ENCODE results near the gene SYNDIG1. TPM values are rescaled to one million over a fixed set of nuclear protein-coding genes. Genes with fewer than 3 reads are reported as not detected.
"Not testable (repeated sequence)": the region's sequence is repeated elsewhere in the genome, so short reads cannot be mapped to it uniquely, and the experiment has no call there.

Gene SYNDIG1
- total and polyA plus RNA-seq, 2 donors = 1.7 to 2.2 TPM

- Histone ChIP-seq H3K4me3 (ENCODE audit: low read depth, low read length) (no peak overlapping the region), H3K4me1 (ENCODE audit: insufficient read depth) (no peaks in the 10 kb centered on the region), H3K27ac (ENCODE audit: low read depth) (no peak overlapping the region), H3K36me3 (ENCODE audit: insufficient read depth) (no peaks in the 10 kb centered on the region)
- DNase-seq (ENCODE audit: extremely low spot score) = no peak
- 84% methylated on average over 16 of the region's 16 CpGs for WGBS
Observed at GRCh38 chr20:24612799-24613775, 143.7 kb downstream of the SYNDIG1 start.

- Histone ChIP-seq H3K36me3 (ENCODE audit: insufficient read depth) (no peaks in the 10 kb centered on the region), H3K4me1 (ENCODE audit: insufficient read depth) (no peaks in the 10 kb centered on the region), H3K27ac (ENCODE audit: low read depth) (no peak overlapping the region), H3K4me3 (ENCODE audit: low read depth, low read length) (no peak overlapping the region)
- DNase-seq (ENCODE audit: extremely low spot score) = no peak
- WGBS = 81% methylated on average over 1 of the region's 1 CpG
Observed at GRCh38 chr20:24614341-24614740, 144.9 kb downstream of the SYNDIG1 start.

GRCh38 chr20:24615353-24615752 is 145.9 kb downstream of the SYNDIG1 start:
- H3K4me1 ChIP-seq (ENCODE audit: insufficient read depth) = no peaks in the 10 kb centered on the region
- 87% methylated on average over 8 of the region's 8 CpGs for WGBS

GRCh38 chr20:24616258-24617079 is 147.0 kb downstream of the SYNDIG1 start:
- no peak overlapping the region for H3K27ac ChIP-seq (ENCODE audit: low read depth)
- no peaks in the 10 kb centered on the region for H3K4me1 ChIP-seq (ENCODE audit: insufficient read depth)
- WGBS = 86% methylated on average over 19 of the region's 19 CpGs
- H3K4me3 ChIP-seq (ENCODE audit: low read depth, low read length) = no peak overlapping the region
- H3K36me3 ChIP-seq (ENCODE audit: insufficient read depth) = no peaks in the 10 kb centered on the region
- DNase-seq (ENCODE audit: extremely low spot score) = no peak

More at GRCh38 chr20:24615353-24615752, 145.9 kb downstream of the SYNDIG1 start:
- H3K4me3 ChIP-seq (ENCODE audit: low read depth, low read length) = no peak overlapping the region
- no peaks in the 10 kb centered on the region for H3K36me3 ChIP-seq (ENCODE audit: insufficient read depth)
- DNase-seq (ENCODE audit: extremely low spot score) = no peak
- no peak overlapping the region for H3K27ac ChIP-seq (ENCODE audit: low read depth)

- H3K4me1 ChIP-seq (ENCODE audit: insufficient read depth) = no peaks in the 10 kb centered on the region
- no peak overlapping the region for H3K27ac ChIP-seq (ENCODE audit: low read depth)
- WGBS = 86% methylated on average over 13 of the region's 13 CpGs
- H3K36me3 ChIP-seq (ENCODE audit: insufficient read depth) = no peaks in the 10 kb centered on the region
- no peak for DNase-seq (ENCODE audit: extremely low spot score)
- no peak overlapping the region for H3K4me3 ChIP-seq (ENCODE audit: low read depth, low read length)
Observed at GRCh38 chr20:24617080-24617432, 147.6 kb downstream of the SYNDIG1 start.

GRCh38 chr20:24617757-24618450 is 148.5 kb downstream of the SYNDIG1 start:
- 59% methylated on average over 21 of the region's 21 CpGs for WGBS
- H3K27ac ChIP-seq (ENCODE audit: low read depth) = no peak overlapping the region
- DNase-seq (ENCODE audit: extremely low spot score) = no peak
- no peak overlapping the region for H3K4me3 ChIP-seq (ENCODE audit: low read depth, low read length)
- no peaks in the 10 kb centered on the region for H3K4me1 ChIP-seq (ENCODE audit: insufficient read depth)
- H3K36me3 ChIP-seq (ENCODE audit: insufficient read depth) = no peaks in the 10 kb centered on the region

GRCh38 chr20:24618739-24619138 is 149.3 kb downstream of the SYNDIG1 start:
- H3K4me1 ChIP-seq (ENCODE audit: insufficient read depth) = no peaks in the 10 kb centered on the region
- 89% methylated on average over 1 of the region's 1 CpG for WGBS
- no peak overlapping the region for H3K4me3 ChIP-seq (ENCODE audit: low read depth, low read length)
- H3K27ac ChIP-seq (ENCODE audit: low read depth) = no peak overlapping the region
- DNase-seq (ENCODE audit: extremely low spot score) = no peak
- no peaks in the 10 kb centered on the region for H3K36me3 ChIP-seq (ENCODE audit: insufficient read depth)

GRCh38 chr20:24619212-24619611 is 149.8 kb downstream of the SYNDIG1 start:
- no peak for DNase-seq (ENCODE audit: extremely low spot score)
- Histone ChIP-seq H3K27ac (ENCODE audit: low read depth) (no peak overlapping the region), H3K4me1 (ENCODE audit: insufficient read depth) (no peaks in the 10 kb centered on the region), H3K36me3 (ENCODE audit: insufficient read depth) (no peaks in the 10 kb centered on the region), H3K4me3 (ENCODE audit: low read depth, low read length) (no peak overlapping the region)
- WGBS = 71% methylated on average over 3 of the region's 3 CpGs

- no peak overlapping the region for H3K4me3 ChIP-seq (ENCODE audit: low read depth, low read length)
- H3K27ac ChIP-seq (ENCODE audit: low read depth) = no peak overlapping the region
- no peak for DNase-seq (ENCODE audit: extremely low spot score)
- 82% methylated on average over 1 of the region's 1 CpG for WGBS
- no peaks in the 10 kb centered on the region for H3K4me1 ChIP-seq (ENCODE audit: insufficient read depth)
- H3K36me3 ChIP-seq (ENCODE audit: insufficient read depth) = no peaks in the 10 kb centered on the region
Observed at GRCh38 chr20:24620937-24621519, 151.6 kb downstream of the SYNDIG1 start.

- no peak overlapping the region for H3K27ac ChIP-seq (ENCODE audit: low read depth)
- WGBS = 53% methylated on average over 3 of the region's 3 CpGs
- DNase-seq (ENCODE audit: extremely low spot score) = no peak
- H3K36me3 ChIP-seq (ENCODE audit: insufficient read depth) = no peaks in the 10 kb centered on the region
- H3K4me1 ChIP-seq (ENCODE audit: insufficient read depth) = no peaks in the 10 kb centered on the region
- H3K4me3 ChIP-seq (ENCODE audit: low read depth, low read length) = no peak overlapping the region
Observed at GRCh38 chr20:24622856-24623255, 153.4 kb downstream of the SYNDIG1 start.

- not testable (repeated sequence) for H3K27ac ChIP-seq (ENCODE audit: low read depth); H3K36me3 ChIP-seq (ENCODE audit: insufficient read depth); DNase-seq (ENCODE audit: extremely low spot score); H3K4me1 ChIP-seq (ENCODE audit: insufficient read depth); H3K4me3 ChIP-seq (ENCODE audit: low read depth, low read length)
- 96% methylated on average over 23 of the region's 29 CpGs for WGBS
Observed at GRCh38 chr20:24626141-24626540, 156.7 kb downstream of the SYNDIG1 start.

GRCh38 chr20:24627291-24627690 is 157.9 kb downstream of the SYNDIG1 start:
- H3K4me3 ChIP-seq (ENCODE audit: low read depth, low read length) = no peak overlapping the region
- WGBS = 80% methylated on average over 6 of the region's 6 CpGs
- no peaks in the 10 kb centered on the region for H3K4me1 ChIP-seq (ENCODE audit: insufficient read depth)
- no peak overlapping the region for H3K27ac ChIP-seq (ENCODE audit: low read depth)
- H3K36me3 ChIP-seq (ENCODE audit: insufficient read depth) = no peaks in the 10 kb centered on the region
- DNase-seq (ENCODE audit: extremely low spot score) = no peak

- Histone ChIP-seq H3K36me3 (ENCODE audit: insufficient read depth) (no peaks in the 10 kb centered on the region), H3K4me1 (ENCODE audit: insufficient read depth) (no peaks in the 10 kb centered on the region), H3K27ac (ENCODE audit: low read depth) (no peak overlapping the region), H3K4me3 (ENCODE audit: low read depth, low read length) (no peak overlapping the region)
- no peak for DNase-seq (ENCODE audit: extremely low spot score)
- WGBS = 54% methylated on average over 12 of the region's 12 CpGs
Observed at GRCh38 chr20:24627926-24628325, 158.5 kb downstream of the SYNDIG1 start.

Data from urinary bladder (tissue), 4 donors.